OCI-LY1 (cell line): ENCODE measurements around the gene EIF3L.

Experiments
- EZH2 ChIP-seq: fragments of 200-600 bp; sonication (generic), shearing (Covaris generic); IDR thresholded peaks from 2 replicates; pipeline ENCODE4 v1.8.0; 2017; ENCODE audit warnings: borderline replicate concordance, mixed run types, mild to moderate bottlenecking, antibody characterized with exemption, low read length, moderate library complexity, mixed read lengths
- TF ChIP-seq, protein P1 (sequence below): fragments of 200-600 bp; sonication (generic), shearing (Covaris generic); IDR thresholded peaks from 2 replicates; pipeline ENCODE4 v1.5.1; 2017; ENCODE audit warnings: mild to moderate bottlenecking, antibody characterized with exemption, low read length, moderate library complexity, mixed read lengths

DNA sequence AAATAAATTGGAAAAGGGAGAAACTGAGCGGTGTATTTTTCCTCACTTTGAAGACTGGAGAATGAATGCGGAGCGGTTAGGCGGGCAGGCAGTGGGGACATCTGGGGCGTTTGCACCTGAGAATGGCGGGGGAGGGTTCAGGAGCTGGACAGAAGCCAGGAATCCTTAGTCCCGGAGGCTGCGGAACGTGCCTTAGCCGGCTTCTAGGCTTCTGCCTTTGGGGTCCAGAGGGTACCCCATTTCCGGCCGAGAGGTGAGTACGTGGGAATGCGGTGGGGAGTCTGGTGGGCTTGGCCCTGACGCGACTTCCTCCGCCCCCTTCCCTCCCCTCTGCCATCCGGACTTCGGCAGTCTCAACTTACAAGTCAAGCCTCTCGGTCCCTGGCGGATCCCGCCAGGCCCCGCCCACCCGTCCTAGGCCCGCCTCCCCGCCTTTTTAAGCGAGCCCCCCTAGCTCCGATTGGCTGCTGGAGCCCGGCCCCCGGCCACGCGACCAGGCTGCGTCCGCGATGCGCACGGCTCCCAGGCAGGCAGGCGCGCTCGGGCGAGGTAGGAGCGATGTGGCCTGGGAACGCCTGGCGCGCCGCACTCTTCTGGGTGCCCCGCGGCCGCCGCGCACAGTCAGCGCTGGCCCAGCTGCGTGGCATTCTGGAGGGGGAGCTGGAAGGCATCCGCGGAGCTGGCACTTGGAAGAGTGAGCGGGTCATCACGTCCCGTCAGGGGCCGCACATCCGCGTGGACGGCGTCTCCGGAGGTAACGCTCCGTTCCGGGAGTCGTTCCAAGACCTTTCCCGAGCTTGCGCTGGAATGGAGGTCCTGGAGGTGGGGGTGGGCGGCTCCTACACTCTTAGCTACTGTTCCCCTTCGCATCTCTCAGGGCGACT lies 41.6 kb upstream of the EIF3L start, which contains the start of gene GCAT:
- TF ChIP-seq, protein P1, sequence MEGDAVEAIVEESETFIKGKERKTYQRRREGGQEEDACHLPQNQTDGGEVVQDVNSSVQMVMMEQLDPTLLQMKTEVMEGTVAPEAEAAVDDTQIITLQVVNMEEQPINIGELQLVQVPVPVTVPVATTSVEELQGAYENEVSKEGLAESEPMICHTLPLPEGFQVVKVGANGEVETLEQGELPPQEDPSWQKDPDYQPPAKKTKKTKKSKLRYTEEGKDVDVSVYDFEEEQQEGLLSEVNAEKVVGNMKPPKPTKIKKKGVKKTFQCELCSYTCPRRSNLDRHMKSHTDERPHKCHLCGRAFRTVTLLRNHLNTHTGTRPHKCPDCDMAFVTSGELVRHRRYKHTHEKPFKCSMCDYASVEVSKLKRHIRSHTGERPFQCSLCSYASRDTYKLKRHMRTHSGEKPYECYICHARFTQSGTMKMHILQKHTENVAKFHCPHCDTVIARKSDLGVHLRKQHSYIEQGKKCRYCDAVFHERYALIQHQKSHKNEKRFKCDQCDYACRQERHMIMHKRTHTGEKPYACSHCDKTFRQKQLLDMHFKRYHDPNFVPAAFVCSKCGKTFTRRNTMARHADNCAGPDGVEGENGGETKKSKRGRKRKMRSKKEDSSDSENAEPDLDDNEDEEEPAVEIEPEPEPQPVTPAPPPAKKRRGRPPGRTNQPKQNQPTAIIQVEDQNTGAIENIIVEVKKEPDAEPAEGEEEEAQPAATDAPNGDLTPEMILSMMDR: no peak
- no peak for TF ChIP-seq EZH2
